ENCODE data around the gene CCL20.

DNA sequence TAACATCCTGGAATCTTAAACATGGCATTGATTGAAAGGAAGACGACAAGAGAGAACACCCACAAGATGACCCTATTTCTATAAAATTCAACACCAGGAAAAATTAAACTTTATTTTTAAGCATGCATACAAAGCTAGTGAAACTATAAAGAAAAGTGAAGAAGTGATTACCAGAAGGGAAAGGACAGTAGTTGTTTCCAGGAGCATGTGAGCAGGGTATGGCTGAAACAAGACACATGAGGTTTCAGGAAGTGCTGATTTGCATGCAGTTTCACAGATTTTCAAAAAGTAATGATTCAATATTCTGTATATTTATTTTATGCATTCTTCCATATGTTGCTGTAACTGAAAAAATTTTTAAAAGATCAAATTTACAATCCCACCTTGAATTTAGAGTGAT is 33.2 kb downstream of the CCL20 start:
- TF ChIP-seq, protein P1, sequence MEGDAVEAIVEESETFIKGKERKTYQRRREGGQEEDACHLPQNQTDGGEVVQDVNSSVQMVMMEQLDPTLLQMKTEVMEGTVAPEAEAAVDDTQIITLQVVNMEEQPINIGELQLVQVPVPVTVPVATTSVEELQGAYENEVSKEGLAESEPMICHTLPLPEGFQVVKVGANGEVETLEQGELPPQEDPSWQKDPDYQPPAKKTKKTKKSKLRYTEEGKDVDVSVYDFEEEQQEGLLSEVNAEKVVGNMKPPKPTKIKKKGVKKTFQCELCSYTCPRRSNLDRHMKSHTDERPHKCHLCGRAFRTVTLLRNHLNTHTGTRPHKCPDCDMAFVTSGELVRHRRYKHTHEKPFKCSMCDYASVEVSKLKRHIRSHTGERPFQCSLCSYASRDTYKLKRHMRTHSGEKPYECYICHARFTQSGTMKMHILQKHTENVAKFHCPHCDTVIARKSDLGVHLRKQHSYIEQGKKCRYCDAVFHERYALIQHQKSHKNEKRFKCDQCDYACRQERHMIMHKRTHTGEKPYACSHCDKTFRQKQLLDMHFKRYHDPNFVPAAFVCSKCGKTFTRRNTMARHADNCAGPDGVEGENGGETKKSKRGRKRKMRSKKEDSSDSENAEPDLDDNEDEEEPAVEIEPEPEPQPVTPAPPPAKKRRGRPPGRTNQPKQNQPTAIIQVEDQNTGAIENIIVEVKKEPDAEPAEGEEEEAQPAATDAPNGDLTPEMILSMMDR (conservative IDR thresholded peaks at IDR 0.05; ENCODE audit: low read depth, low read length), result no peak
- no peak for TF ChIP-seq EZH2 (IDR thresholded peaks at IDR 0.05; ENCODE audit: borderline replicate concordance, low read depth, low read length, poor library complexity, severe bottlenecking)

All from A673 (cell line).